DMS53 (cell line): Measurements from ENCODE around the gene FER1L5.
"Not testable (repeated sequence)": the region's sequence is repeated elsewhere in the genome, so short reads cannot be mapped to it uniquely, and the experiment has no call there.

Experiments used
- DNase-seq: peaks from one replicate; lab custom pipeline; 2025; lab: John Stamatoyannopoulos, UW

The FER1L5 gene

DNA sequence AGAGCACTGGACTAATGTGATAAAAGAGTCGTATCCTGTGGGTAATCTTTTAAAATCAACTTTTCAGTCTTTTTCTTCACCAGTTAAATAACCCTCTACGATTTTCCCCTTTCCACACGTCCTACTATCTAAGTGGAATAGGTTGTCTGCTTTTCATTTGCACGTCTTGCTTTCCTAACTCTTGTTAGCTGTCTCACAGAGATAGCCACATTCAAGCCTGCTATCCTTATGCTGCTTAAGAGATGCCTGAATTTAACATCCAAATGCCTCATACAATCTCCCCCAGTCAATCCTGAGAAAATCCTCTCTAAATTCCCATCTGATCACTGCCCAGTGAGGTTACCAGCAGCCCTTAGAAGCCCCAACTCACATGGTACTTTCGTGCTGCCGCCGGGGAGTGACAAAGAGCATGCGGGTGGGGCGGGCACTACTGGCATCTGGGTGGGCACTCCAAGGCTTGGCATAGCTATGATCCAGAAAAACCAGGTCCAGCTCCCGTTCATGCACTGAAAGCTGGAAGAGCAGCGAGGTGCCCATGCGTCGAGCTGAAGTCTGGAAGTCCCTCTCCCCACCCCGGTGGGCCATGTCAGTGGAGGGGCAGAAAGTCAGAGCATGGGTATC lies 5.9 kb upstream of the FER1L5 start:
- DNase-seq = no peak

DNA sequence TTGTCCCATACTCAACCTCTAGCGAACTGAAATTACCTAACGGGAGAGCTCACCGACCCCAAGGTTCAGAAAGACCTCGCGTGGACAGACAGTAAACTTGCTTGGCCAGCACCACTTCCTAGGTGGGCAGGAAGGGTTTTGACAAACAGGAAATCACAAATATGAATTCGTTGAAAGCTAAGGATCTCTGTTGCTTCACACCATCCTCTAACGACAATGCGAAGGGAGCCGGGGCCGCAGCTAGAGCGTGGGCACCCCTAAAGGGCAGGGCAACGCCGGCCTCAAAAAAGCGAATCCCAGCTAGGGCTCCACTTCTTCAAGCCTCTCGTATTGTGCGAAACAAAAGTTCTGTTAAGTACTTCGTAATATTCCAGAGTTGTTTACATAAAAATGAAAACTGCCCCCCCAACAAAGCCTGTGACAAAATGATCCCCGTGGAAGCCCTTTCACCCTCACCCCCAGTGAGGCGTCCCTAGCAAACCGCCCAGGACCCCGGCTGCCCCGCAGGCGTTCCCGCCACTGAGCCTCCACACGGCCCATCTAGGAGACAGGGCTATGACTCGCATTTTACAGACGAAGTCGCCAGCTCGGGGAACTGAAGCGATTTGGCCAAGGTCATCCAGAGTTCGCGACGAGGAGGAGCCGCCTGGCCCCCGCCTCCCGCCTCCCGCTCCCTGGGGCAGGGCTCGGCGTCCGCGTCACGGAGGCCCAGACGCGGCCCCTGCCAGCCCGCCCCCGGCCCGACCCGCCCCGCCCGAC lies 5.0 kb upstream of the FER1L5 start:
- DNase-seq = peak; percentile 95

DNA sequence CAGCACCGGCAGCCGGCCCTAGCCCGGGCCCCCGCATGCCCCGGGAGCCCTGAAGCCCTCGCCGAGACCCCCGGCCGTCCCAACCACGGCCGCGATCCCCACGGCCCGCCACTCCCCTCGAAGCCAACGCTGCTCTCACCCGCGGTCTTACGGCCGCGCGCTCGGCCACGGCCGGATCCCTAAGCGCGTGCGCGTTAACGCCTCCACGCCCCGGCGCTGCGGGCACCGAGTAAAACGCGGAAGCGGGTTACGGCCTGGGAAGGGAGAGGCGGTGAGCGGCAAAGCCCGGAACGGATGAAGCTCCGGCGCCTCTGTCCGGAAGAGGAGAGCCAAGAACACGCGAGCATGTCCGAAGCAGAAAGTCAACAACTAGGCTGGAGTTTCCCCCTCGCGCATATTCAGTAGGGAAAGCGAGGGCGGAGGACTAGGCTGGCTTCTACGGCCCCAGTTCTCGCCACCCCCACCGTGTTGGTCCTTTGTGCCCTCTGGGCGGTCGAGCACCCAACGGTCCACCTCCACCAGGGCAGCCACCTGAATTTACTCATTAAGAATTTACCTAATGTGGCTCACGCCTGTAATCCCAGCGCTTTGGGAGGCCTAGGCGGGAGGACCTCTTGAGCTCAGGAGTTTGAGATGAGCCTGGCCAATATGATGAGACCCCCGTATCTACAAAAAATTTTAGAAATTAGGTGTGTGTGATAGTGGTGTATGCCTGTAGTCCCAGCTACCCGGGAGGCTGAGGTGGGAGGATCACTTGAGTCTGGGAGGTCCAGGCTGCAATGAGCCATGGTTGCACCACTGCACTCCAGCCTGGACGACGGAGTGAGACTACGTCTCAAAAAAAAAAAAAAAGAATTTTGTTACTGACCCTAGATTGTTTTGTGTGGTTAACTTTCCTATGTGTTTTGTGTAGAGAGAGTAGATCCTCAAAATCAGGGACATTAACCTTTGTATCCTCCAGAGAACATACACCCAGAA lies 4.1 kb upstream of the FER1L5 start, which contains the start of gene KANSL3:
KANSL3 (minus strand) TSS at position 169 of the 978 bp plus-strand sequence. CDS start 1,177 bp downstream, outside the sequence.
- DNase-seq = peak; percentile 99

DNA sequence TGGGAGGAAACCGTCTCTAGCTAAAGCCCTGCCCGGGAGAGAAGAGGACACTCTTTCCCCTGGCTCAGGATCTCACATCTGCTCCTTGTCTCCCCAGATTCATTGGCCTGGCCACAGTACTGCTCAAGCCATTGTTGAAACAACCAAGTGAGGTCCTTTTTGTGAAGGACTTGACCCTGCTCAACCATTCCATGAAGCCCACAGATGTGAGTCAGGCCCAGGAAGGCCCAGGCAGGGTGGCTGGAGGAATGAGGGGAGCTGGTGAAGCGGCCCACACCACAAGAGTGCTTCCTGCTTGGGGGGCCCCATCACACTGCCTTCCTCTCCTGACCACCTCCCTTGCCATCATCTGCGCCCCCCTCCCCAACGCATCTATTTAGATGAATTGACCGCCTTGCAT lies 5.1 kb downstream of the FER1L5 start:
- DNase-seq = no peak

DNA sequence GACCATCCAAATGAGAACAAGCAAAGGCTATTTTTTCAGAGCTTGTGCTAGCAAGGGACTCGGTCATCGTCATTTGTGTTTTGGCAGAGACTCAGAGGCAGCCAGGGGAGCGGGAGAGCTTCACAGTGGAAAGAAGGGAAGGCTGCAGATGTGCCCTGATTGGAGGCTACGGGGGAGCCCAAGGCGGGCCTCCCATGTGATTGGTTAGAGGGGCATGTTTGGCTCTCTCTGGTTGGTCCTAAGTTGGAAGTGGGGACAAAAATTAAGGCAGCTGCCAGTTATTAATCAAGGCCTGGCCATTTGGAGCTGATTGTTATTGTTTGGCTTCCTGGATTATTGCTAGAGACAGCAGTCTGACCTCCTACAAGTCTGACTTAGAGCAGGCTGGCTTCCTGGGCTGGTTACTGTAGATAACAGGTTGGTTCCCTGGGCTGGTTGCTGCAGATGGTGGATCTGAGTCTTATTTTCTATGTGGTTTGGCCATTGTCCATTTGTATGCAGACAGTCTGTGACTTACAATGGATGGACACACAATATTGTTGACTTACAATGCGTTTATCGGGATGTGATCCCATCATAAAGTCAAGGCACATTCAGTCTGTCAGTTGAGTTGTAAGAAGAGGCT lies 5.9 kb downstream of the FER1L5 start:
- no peak for DNase-seq

DNA sequence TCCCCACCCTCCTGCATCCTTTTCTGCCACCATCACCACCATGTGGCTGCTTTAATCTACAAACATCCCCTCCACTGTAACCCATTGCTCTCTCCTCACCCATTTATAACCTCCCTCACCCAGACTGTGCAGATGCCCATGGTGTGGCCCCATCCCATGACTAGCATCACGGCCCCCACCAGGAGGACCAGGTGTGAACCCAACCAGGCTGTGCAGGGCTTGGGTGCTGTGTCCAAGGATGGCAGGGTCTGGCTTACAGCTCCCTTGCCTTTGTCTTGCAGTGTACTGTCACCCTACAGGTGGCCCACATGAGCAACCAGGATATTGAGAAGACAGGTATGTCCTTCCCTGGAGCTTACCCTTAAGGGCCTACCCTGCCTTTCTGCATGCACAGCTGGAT lies 6.8 kb downstream of the FER1L5 start:
- no peak for DNase-seq

DNA sequence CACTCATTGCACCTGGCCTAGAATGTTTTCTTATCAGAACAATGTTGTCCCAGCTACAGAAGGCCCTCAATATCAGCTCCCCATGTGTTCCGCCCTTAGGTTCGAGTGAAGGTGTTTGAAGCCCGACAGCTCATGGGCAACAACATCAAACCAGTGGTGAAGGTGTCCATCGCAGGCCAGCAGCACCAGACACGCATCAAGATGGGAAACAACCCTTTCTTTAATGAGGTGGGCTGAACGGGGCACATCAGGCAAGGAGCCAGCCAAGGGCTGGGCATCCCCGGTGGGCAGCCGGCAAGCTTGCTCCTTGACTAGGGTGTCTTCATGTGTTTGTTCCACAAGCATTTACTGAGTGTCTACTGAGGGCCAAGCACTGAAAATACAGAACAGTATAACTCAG lies 9.2 kb downstream of the FER1L5 start:
- no peak for DNase-seq

DNA sequence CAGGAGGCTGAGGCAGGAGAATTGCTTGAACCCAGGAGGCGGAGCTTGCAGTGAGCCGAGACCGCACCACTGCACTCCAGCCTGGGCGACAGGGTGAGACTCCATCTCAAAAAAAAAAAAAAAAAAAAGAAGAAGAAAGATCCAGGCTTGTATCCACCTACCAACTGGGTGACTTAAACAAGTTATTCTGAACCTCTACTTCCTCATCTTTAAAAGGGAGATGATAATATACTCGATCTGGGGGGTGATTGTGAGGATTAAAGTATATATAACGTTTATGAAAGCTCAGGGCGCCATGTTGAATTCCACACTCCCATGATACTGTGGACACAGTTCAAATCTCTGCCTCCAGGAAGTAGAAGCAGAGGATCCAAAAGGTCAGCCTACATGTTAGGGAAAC lies 12.2 kb downstream of the FER1L5 start:
- DNase-seq = not testable (repeated sequence)

DNA sequence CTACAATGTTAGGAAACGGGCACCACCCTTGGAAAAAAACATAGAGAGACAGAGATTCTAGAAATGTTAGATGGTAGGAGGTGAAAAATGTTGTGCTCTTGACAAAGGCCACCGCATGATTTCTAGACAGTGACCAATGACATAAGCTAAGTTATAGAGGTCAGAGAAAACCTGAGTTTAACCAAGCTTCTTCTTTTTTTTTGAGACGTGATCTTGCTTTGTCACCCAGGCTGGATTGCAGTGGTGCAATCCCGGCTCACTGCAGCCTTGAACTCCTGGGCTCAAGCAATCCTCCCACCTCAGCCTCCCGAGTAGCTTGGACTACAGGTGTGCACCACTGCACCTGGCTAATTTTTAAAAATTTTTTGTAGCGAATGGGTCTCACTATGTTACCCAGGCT lies 13.0 kb downstream of the FER1L5 start:
- no peak for DNase-seq

DNA sequence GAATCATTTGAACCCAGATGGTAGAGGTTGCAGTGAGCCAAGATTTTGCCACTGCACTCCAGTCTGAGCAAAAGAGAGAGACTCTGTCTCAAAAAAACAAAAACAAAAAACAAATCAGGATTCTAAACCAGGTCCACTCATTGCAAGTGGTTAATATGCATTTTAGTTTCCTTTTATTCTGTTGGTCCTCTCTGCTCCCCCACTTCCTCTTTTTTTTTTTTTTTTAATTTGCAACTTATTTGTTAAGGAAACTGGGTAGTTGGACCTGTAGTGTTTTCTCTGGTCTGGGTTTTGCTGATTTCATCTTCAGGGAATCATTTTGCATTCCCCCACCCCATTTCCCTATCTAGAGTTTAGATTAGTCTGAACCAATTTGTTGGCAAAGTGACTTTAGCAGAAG lies 14.0 kb downstream of the FER1L5 start:
- DNase-seq = no peak

DNA sequence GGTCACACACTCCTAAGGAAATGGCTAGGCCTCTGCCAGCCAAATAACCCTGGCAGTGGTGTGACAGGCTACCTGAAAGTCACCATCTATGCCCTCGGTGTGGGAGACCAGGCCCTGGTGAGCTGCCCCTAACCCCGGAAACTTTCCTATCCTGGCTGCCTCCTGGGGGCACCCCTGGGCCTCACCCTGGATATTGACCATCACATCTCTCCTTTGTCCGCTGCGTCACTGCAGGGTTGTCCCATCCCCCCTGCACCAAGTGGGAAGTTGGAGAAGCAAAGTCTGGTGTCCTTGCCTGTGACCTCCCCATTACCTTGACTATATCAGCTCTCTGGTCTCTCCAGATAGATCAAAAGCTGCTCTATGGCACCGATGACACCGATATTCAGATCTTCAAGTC lies 18.8 kb downstream of the FER1L5 start:
- no peak for DNase-seq

DNA sequence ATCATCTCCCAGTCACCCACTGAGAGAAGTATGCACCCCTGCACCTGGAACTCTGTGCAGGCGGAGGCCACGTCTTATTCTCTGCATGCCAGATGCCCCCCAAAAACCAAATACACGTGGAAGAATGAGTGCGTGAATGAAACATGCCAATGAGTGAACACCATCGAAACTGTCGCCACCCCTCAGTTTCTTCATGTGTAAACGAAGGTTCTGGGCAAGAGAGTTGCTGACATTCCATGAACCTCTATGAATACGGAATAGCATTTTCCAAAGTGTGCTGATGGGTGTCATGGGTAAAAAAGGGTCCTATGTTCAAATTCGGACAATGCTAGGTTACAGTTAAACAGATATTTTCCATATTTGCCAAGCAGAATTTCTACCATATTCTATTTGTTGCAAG lies 19.8 kb downstream of the FER1L5 start:
- DNase-seq = no peak

DNA sequence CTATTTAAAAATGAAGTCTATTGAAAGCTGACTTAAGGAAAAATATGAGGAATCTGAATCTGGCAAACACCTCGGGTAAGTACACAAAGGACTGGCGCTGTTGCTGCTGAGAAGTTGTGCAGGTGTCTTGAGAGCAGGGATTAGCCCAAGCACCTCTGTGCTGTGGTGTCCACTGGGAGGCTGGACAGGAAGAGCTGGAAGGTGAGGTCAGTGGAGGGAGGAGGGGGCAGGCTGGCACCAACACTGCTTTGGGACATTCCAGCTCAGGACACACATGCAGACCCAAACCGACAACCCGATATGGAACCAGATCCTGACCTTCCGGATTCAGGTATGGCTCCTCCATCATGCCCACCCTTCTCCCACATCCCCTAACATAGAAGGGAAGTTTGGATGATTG lies 20.6 kb downstream of the FER1L5 start:
- DNase-seq = no peak

DNA sequence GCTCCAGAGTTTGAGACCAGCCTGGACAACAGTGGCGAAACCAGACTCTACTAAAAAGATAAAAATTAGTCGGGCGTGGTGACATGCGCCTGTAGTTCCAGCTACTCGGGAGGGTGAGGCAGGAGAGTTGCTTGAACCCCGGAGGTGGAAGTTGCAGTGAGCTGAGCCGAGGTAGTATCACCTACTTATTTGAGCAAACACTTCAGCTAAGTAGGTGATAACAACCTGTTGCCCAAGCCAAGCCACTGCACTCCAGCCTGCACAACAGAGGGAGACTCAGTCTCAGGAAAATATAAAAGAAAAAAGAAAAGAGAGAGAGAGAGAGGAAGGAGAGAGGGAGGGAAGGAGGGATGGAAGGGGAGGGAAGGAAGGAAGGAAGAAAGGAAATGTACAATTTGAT lies 21.3 kb downstream of the FER1L5 start:
- peak; percentile 53 for DNase-seq

DNA sequence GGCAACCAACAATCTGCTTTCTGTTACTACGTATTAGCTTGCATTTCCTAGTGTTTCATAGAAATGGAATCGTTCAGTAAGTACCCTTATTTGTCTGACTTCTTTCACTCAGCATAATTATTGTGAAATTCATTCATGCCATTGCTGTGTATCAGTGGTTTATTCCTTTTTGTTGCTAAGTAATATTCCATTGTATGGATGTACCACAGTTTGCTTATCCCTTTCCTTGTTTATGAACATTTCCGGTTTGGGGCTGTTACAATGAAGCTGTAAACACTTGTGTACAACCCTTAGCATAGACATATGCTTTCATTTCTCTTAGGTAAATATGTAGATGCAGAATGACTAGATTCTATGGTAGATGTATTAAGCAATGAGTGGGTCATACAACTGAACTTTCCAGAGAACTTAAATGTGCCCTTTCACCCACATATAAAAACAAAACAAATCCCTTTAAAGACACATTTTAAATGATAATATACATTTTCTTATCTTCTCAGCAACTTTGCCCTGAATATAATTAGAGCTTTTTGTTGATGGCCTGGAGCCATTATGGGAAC lies 21.9 kb downstream of the FER1L5 start:
- DNase-seq = no peak

DNA sequence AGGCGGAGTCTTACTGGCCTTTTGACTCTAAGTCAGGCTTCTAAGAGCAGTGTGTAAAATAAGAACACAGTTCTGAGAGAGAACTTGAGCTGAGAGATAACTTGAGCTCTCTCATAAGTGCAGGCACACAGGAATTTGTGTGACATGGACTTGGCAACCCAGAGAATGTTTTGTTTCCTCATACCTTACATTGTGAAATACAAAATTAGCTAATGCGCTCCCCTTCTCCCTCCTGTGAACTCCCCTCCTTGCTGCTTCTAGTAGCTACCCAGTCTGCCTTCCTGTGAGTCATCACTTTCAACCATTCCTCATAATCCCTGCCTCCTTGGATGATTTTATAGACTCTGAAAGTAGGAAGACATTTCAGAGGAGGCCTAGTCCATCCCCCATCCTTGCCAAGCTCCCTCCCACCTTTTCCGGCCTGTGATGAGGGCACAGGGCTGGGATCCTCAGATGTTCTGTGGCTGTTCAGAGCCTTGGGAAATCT lies 22.6 kb downstream of the FER1L5 start:
- DNase-seq = peak; percentile 35

DNA sequence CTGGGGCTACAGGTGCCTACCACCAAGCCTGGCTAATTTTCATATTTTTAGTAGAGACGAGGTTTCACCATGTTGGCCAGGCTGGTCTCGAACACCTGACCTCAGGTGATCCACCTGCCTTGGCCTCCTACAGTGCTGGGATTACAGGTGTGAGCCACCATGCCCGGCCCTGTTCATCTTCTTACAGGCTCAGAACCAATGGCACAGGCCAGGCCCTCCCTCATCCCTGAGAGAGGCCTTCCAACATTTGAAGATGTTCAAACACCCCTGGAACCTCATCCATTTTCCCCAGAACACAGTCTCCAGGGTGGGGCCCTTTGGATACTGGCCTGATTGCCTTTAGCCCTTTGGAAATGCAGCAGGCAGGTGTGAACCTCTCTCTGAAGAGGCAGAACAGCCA lies 23.2 kb downstream of the FER1L5 start:
- not testable (repeated sequence) for DNase-seq

DNA sequence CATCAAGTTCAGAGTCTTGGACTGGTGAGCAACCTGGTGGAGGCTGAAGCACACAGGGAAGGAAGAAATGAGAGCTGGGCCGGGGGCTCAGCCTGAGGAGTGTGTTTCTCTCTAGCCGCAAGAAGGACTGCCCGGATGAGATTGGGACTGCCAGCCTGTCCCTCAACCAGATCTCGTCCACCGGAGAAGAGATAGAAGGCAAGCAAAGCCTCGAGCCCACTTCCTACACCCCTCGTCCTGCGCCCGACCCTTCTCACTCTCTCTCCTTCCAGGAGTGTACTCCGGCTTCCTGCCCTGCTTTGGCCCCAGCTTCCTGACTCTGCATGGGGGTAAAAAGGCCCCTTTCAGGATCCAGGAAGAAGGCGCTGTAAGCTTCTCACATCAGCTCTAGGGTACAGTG lies 26.2 kb downstream of the FER1L5 start:
- no peak for DNase-seq

DNA sequence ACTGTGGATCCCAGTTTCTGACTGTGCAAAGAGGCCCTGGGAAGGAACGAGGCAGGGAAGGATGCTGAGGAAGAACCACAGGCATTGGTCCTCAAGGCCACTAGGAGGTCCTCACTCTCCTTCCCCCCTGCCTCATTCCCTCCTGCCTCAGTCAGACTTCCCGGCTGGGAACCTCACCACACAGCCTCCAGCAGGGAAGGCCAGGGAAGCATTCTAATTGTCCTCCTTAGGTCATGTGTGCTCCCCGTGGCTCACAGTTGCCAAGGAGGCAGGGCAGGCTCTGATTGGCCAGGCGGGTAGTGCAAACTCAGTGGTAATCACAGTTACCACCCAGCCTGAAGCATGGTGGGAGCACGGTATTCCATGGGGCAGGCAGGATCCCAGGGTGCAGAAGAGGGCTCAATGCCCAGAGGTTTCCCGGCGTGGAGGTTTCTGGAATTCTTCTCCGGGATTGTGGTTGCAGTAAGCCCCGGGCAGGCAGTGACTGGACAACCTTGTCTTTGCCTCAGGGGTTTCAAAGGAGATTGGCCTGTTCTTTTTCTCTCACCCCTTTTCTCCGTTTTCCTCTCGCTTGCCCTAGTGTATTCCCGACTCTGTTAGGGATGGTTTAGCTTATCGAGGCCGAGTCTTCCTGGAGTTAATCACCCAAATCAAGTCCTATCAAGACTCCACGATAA lies 27.1 kb downstream of the FER1L5 start:
- no peak for DNase-seq

DNA sequence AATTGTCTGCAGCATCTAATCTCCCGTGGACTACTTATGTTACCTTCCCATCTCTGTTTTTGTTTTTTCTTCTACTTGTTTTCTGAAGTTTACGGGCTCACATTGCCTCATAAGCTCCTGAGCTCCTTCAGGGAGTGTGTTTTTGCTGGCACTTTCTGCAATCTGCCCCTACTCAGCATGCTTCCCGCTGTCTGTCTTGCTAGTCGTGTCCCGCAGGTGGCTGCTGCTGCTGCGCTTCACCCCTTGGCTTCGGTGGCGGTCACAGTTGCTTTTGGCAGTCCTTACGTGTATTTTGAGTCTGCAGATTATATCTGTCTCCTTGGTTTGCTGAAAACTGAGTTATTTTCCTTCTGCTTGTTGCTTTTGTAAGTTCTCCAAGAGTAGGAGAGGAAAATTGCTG lies 37.3 kb downstream of the FER1L5 start:
- no peak for DNase-seq

DNA sequence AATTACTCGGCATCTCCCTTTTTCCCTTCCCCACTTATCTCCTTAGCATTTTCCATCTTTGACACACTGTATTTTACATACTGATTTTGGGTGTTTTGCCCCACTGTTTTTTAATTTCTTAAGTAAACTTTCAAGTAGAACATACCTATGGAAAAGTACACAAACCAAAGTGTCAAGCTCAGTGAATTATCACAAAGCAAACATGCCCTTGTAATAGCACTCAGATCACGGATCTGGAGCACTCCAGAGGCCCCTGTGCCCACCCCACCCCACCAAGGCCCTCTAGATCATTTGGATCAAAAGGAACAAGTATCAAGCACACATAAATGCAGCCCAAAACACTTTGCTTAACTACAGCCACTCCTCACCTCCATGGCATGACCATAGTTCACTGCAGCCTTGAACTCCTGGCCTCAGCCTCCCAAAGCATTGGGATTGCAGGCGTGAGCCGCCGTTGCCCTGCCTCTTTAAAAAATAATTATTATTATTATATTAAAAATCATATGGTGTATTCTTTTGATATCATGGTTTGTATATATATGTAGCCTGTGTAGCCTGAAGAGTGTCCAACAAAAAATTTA lies 38.1 kb downstream of the FER1L5 start:
- DNase-seq = no peak
